Urothelium cell line (cell line): ENCODE measurements around the gene MDH1.
"Not testable (repeated sequence)": the region's sequence is repeated elsewhere in the genome, so short reads cannot be mapped to it uniquely, and the experiment has no call there.

ENCODE experiments used
- DNase-seq: peaks from one replicate; pipeline ENCODE4 v3.0.0; 2011; ENCODE audit warnings: low spot score, mixed read lengths
- FAIRE-seq: peaks from 2 replicates; lab custom pipeline; 2011; peaks lifted over from hg19 to GRCh38; lab: Jason Lieb, UNC

The MDH1 gene

DNA sequence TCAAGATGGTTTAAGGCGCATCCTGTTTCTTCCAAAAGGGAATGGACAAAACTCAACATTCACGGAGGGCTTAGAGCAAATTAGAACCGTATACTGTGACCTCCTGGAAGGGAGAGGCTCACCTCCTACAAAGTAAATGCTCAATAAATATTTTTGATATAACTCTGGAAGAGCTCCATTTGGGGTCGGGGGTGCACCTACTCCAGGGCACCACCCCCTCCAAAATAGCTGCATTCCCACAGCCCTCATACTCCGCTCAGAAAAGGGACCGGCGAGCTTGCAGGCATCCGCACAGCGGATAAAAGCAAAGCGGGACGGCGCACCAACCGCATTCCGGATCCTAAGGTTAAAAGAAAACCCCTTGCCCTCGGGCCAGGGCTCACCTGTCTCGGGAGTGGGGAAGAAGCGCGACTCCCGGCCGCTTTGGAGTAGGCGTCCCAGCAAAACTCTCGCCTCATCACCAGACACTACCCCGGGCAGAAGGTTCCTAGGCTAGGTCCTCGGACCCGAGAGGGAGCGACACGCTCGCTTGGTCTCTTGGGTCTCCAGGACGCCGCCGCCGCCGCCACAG is 864 bp upstream of the MDH1 start:
- FAIRE-seq: no peak
- no peak for DNase-seq

- DNase-seq: peak; percentile 16
- FAIRE-seq: no peak
These were observed 590 bp downstream of the MDH1 start for GRCh38 chr2:63589148-63589958.

- DNase-seq (no peak), FAIRE-seq (no peak)
These were observed 2.1 kb downstream of the MDH1 start for GRCh38 chr2:63590626-63591408.

DNA sequence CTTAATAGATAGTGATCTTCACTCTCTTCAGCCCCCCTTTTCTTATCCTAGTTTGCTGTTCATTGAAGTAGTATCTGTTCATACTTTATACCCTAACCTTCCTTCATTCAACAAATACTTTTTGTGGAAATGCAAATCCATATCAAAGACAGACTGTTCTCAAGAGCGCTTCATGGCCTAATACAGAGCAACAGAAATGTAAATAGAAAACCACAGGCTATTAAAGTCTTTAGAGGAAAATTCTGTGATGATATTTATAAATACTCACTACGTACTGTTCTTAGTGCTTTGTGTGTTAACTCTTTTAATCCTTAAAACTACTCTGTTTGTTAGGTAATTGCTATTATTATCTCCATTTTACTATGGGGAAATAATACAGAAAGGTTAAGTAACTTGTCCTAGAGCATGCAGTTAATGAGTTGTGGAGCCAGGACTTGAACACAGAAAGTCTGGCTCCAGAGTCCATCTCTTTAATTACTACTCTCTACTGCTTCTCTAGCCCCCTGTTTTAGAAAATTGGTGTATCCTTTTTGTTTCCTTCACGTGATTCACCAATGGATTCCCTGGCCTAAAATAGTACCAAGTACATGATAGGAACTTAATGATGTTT is 2.9 kb downstream of the MDH1 start:
- no peak for FAIRE-seq
- DNase-seq: no peak

GRCh38 chr2:63594660-63595059 is 5.9 kb downstream of the MDH1 start:
- DNase-seq (no peak), FAIRE-seq (no peak)

GRCh38 chr2:63596401-63596883 is 7.7 kb downstream of the MDH1 start:
- DNase-seq (no peak), FAIRE-seq (no peak)

- no peak for DNase-seq
- FAIRE-seq: no peak
These were observed 10.2 kb downstream of the MDH1 start for GRCh38 chr2:63598981-63599380.

GRCh38 chr2:63600881-63601460 is 12.2 kb downstream of the MDH1 start:
- no peak for DNase-seq
- no peak for FAIRE-seq

- FAIRE-seq (no peak), DNase-seq (no peak)
These were observed 15.9 kb downstream of the MDH1 start for GRCh38 chr2:63604666-63605065.

- DNase-seq, FAIRE-seq: not testable (repeated sequence)
These were observed 20.1 kb downstream of the MDH1 start for GRCh38 chr2:63608865-63609264.

DNA sequence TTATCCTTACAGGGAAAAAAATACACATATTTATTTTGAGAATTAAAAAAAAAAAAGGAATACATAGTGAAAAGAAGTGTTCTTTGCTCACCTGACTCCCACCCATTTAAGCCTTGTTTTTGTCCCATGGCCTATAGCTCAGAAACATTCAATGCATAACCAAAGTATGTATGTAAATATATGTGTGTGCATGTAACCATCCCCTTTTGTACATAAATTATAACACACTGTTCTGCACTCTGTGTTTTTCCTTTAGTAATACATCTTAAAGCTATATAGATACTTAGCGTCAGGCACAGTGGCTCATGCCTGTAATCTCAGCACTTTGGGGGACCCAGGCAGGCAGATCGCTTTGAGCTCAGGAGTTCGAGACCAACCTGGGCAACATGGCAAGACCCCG is 21.8 kb downstream of the MDH1 start:
- FAIRE-seq: no peak

GRCh38 chr2:63613391-63613901 is 24.7 kb downstream of the MDH1 start:
- DNase-seq: peak; percentile 11
- FAIRE-seq: no peak

More for the DNA sequence above, 21.8 kb downstream of the MDH1 start:
- DNase-seq: no peak

DNA sequence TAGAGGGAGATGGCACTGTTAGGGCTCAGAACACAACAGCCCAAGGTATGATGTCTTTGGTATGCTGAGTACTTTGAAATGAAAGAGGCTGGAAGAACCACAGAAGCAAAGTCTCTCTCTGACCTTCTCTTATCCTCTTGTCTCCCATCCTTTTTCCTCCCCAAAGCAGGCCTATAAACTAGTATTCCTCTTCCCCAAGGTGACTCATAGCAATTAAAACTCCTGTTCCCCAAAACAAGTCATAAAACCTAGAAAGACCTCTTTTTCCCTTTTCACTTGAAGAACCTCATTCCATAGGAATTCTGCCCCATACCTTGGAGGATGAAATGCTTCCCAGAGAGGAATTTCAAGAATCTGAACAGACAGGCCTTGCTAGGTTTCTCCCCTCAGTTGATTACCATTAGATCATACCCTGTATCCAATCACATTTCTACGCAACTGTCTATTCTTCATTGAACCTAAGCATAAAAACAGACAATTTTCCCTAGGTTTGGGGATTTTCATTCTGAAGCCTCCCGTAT is 25.7 kb downstream of the MDH1 start:
- peak; percentile 35 for FAIRE-seq

GRCh38 chr2:63614983-63615945 is 26.5 kb downstream of the MDH1 start:
- FAIRE-seq (no peak), DNase-seq (peak; percentile 71)

More for the DNA sequence above, 25.7 kb downstream of the MDH1 start:
- DNase-seq: peak; percentile 63

DNA sequence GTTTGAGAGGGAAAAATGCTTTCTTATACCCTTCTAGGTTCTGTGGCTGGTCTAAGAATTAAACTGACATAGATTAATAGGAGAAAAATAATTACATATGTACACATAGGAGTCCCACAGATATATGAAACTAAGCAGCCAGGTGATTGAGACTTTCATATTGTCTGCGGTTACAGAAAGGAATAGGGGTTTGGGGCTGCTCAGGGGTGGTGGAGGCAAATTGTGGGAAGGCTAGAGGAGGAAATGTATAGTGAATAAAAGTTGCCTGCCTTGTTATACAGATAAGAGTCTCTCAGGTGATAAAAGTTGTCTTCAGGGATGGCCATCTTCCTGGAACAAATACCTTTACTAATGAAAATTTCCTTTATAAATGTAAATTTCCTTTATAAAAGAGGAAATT is 28.6 kb downstream of the MDH1 start:
- no peak for FAIRE-seq
- DNase-seq: no peak

GRCh38 chr2:63619328-63619727 is 30.6 kb downstream of the MDH1 start:
- DNase-seq (no peak), FAIRE-seq (no peak)

DNA sequence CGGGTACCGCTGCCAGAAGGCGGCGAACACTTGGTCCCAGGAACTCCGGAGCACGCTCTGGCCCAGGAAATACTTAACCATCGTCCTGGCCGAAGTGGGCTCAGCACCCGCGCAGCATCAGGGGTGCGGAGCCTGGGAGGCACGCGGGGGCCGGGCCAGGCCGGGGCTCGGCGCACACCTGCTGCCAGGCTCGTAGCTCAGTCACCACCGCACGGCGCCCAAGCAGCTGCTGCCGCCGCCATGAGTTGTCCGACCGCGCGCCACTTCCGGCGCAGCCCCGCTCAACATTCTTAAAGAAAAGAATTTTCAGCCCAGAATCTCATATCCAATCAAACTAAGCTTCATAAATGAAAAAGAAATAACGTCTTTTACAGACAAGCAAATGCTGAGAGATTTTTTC is 34.0 kb downstream of the MDH1 start:
- DNase-seq (no peak), FAIRE-seq (no peak)

DNA sequence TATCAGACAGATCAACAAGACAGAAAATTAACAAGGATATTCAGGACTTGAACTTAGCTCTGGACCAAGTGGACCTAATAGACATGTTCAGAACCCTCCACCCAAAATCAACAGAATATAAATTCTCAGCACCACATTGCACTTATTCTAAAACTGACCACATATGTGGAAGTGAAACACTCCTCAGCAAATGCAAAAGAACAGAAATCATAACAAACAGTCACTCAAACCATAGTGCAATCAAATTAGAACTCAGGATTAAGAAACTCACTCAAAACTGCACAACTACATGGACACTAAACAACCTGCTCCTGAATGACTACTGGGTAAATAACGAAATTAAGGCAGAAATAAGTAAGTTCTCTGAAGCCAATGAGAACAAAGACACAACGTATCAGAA is 35.0 kb downstream of the MDH1 start:
- not testable (repeated sequence) for DNase-seq, FAIRE-seq

- FAIRE-seq (no peak), DNase-seq (no peak)
These were observed 39.1 kb downstream of the MDH1 start for GRCh38 chr2:63627866-63628265.
